Measurements from ENCODE around the gene CTNNA3.

Gene CTNNA3

DNA sequence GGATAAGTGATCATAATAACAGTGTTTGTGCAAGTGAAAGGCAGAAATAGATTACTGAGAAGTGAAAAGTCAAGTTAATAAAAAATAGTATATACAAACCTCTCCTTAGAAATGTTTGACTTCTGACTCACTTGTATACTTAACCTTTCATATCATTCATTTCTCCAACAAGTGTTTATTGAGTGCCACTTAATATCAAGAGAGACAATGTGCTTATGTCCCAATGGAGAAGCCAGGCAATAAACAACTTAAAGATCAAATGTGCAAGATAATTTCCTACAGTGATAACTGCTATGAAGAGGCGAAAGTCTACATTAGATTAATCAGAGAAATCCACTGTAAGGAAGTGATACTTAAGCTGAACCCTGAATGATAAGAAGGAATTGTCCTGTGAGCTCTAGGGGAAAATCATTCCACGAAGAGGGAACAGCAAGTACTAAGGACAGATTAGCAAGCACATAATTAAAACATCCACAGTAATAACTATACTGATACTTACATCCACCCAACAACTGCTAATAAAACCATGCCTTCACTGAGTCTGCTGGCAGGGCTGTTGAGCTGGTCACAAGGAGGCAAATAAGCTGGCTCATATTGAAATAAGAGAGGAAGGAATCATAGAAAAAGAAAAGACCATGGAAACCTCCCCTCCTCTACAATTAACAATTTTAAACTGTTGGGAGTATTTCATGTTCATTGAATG is 203.5 kb downstream of the CTNNA3 start:
- peak; percentile 4 for DNase-seq

GRCh38 chr10:67487906-67488619 is 207.9 kb downstream of the CTNNA3 start:
- no peak for DNase-seq

GRCh38 chr10:67487199-67487598 is 208.8 kb downstream of the CTNNA3 start:
- DNase-seq: no peak

DNA sequence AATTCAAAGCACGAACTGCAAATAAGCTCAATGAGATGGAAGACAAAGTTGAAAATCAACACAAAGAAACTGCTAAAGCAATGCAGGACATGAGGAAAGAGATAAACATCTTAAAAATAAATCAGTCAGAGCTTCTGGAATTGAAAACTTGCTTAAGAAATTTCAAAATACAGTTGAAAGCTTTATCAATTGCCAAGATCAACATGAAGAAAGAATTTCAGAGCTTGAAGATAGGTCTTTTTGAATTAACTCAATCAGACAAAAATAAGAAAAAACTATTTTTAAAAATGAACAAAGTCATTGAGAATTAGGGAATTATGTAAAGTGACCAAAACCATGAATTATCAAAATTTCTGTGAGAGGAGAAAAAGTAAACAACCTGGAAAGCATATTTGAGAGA is 218.1 kb downstream of the CTNNA3 start:
- no peak for DNase-seq

DNA sequence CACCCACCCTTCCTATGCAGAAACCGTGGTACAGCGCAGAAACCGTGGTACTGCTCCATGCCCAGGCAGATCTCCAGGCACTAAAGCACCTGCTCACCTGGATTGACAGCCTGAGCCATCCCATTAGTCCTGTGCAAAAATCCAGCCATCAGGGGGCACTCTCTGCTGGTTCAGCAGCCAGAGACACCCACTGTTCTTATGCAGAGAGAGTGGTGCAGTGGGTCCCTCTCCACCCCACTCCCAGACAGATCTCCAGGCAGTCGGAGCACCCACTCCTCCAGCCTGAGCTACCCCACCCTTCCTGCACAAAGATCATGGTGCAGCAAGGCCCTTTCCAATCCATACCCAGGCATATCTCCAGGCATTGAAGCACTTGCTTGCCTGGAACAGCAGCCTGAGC is 219.8 kb downstream of the CTNNA3 start:
- no peak for DNase-seq

- no peak for DNase-seq
Observed at GRCh38 chr10:67473850-67474633, 222.0 kb downstream of the CTNNA3 start.

DNA sequence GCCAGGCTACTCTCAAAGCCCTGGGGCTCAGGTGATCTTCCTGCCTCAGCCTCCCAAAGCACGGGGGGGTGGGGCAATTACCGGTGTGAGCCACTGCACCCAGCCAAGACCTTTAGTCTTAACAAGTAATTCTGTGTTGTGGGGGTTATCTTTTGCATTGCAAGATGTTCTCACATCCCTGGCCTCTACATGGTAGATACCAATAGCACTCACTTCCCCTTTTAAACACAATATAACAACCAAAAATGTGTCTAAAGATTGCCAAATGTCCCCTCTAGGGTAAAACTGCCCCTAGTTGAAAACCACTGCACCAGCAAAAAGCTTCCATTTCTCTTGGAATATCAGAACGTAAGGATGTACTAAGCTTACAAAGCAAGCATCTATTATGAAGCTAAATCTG is 225.0 kb downstream of the CTNNA3 start:
- no peak for DNase-seq

DNA sequence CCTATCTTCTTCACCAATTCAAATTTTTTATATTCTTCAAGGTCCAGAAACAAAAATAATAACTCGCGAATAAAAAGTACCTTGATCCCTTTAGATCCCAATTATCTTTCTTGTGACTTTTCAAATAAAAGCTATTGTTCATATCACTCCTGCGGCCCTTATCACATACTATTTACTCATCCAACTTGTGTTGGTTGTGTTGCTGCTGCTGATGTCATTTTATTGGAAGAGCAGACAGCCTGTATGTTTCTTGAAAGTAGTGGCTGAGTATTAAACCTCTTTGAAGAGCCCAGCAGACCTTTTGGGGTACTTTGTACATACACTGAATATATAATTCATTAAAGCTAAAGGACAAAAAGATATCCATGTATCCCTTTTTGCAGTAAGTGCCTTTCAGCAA is 231.7 kb downstream of the CTNNA3 start:
- no peak for DNase-seq

DNA sequence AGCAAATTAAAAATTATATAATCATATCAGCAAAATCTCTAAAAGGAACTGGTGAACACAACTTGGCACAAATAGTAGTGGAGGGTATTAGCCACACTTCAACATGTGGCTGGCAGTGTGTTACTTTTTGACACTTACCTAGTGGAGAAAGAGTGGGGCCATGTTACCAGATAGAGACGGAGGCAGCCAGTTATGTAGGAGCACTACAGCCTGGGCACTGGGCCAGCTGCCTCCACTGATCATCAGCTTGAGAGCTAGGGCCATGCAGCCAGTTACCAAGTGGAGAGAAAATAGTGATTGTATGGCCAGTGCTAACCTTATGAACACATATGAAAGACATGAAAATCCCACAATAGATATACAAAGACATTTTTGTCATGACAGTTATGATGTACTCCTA is 243.1 kb downstream of the CTNNA3 start:
- DNase-seq: no peak

GRCh38 chr10:67438605-67439304 is 257.2 kb downstream of the CTNNA3 start:
- peak; percentile 33 for DNase-seq

DNA sequence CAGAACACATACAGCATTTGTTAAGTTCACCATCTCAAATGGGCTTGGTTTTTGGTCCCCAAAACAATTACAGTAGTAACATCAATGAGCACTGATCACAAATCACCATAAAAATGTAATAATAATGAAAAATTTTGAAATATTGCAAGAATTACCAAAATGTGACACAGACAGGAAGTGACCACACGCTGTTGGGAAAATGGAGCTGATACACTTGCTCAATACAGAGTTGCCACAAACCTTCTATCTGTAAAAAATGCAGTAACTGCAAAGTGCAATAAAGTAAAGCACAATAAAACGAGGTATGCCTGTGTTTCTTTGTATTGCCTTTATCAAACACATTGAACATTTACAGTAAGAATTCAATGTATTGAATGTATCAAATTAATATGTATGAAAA is 262.7 kb downstream of the CTNNA3 start:
- no peak for DNase-seq

DNA sequence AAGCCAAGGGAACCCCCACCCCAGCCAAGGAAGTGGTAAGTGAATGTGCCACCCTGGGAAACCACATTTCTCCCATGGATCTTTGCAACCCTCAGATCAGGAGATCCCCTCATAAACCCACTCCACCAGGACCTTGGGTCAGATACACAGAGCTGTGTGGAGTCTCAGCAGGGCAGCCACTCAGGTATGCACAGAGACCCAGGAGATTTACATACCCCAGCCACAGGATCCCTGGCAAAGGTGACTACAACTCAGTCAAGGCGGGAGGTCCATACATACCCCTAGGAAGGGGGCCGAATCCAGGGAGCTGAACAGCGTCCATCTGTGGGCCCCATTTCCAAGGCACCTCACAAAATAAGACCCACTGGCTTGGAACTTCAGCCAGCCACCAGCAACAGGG is 293.4 kb downstream of the CTNNA3 start:
- no peak for DNase-seq

GRCh38 chr10:67401711-67402110 is 294.3 kb downstream of the CTNNA3 start:
- DNase-seq: no peak

DNA sequence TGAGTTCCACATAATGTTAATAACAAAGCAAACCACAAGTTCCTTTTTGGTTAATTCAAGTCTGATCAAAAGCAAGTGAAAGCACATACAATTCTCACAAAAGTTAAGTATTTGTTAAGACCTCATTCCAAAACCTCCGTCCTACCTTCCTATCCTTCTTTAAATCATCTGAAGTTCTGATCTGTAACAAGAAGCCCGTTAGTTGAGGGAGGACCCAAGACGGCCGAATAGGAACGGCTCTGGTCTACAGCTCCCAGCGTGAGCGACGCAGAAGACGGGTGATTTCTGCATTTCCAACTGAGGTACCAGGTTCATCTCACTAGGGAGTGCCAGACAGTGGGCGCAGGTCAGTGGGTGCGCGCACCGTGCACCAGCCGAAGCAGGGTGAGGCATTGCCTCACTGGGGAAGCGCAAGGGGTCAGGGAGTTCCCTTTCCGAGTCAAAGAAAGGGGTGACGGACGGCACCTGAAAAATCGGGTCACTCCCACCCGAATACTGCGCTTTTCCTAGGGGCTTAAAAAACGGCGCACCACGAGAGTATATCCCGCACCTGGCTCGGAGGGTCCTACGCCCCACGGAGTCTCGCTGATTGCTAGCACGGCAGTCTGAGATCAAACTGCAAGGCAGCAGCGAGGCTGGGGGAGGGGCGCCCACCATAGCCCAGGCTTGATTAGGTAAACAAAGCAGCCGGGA is 309.0 kb downstream of the CTNNA3 start:
- peak; percentile 5 for DNase-seq

- DNase-seq: no peak
Observed at GRCh38 chr10:67386260-67386659, 309.7 kb downstream of the CTNNA3 start.

DNA sequence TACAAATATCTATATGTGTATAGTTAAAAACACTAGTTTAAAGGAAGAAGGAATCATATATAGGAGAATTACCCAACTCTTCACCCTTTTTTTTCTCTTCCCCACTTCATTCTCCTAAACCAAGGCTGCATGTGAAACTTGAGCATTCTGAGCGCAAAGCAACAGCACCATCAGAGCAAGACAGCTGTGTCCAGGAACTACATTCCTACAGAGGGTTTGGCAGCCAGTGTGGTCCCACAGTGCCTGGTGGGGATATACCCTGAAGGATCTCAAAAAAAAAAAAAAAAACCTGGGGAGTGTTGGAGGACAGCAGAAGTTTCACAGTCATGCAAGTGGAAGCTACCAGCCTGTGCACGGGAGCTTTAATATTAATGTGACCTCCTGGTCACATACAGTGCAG is 310.4 kb downstream of the CTNNA3 start:
- DNase-seq: peak; percentile 2

- DNase-seq: peak; percentile 61
Observed at GRCh38 chr10:67385089-67385488, 310.9 kb downstream of the CTNNA3 start.

DNA sequence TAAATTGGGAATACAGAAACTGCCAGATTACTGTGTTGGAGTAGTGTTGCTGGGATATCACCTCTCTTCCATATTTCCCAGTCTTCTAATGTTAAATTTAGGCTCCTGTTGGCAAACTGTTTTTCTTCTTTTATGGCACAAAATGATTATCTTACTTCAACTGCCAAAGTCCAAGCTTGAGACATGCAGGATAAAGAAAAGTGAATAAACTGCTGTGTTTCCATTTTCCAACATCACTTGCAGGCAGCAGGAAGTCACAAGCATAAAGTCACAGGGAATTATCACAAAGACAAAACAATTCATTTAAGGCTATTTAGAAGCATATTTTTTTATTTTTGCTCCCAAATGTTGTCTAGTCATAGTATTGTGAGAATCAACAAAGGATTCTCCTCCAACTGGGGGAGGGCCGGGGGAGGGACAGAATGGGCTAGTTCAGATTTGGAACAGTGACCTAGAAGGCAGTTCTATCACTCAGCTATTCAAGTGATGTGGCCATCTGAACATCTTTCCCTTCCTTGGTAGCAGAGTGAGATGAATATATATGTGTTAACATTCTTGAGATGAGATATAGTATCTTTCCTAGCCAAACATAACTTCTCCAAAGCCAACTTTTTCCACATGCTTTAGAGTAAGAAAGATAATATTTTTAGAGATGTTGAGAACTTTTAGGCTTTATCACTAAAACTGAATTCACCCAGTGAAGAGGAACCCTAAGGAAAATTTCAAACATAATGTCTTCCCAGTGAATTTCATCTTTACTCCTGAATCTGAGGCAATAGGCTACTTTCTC is 364.7 kb downstream of the CTNNA3 start:
- no peak for DNase-seq

- peak; percentile 12 for DNase-seq
Observed at GRCh38 chr10:67327626-67328535, 368.1 kb downstream of the CTNNA3 start.

GRCh38 chr10:67319976-67320375 is 376.0 kb downstream of the CTNNA3 start:
- no peak for DNase-seq

DNA sequence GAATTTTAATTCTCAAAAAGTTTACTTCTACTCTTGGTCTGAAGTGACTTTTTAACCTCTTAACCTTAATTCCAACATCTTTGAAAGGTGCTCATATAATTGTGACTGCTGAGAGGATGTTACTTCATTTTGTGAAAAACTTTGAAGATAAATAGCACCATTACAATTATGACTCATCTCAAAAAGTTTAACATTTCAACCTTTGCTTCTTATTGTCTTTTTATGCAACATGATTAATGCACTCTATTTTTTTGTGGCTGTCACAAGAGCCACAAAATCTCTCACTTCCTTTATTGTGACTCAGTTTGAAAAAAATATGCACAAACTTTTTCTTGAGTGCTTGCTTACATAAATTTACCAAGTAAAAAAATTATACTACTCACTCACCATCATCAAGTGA is 387.1 kb downstream of the CTNNA3 start:
- DNase-seq: no peak
